ENCODE results near the gene TSEN2.
"Not testable (repeated sequence)": the region's sequence is repeated elsewhere in the genome, so short reads cannot be mapped to it uniquely, and the experiment has no call there.

TSEN2 gene

DNA sequence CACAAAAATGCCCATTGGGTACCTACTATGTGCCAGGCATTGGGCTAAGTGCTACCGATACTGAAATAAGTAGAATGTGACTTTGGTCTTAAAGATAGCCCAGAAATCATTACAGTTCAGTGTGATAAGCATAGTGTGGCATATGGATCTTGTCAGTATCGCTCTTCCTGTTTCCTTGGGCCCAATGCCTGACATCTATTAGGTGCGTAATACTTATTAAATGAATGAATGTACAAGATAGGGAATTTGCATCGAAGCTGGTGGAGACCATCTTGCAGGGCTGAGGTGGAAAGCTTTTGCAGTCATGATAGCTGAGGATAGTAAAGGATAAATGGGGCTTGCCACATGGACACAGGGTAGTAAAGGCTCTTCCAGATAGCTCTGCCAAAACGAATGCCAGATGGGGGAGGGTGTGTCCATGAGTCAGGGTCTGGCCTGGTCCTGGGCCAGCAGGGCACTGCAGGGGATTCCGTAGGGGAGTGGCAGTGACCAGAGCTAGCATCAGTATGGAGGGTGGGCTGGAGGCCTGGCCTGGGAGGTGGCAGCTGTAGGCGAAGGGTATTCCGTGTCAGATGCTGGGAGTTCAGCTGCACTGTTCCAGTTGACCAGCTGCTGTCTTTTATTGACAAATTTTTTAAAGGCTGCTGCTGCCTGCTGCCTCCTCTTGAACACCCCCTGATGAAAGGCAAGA, 23.5 kb downstream of the TSEN2 start:
- DNase-seq = no peak

DNA sequence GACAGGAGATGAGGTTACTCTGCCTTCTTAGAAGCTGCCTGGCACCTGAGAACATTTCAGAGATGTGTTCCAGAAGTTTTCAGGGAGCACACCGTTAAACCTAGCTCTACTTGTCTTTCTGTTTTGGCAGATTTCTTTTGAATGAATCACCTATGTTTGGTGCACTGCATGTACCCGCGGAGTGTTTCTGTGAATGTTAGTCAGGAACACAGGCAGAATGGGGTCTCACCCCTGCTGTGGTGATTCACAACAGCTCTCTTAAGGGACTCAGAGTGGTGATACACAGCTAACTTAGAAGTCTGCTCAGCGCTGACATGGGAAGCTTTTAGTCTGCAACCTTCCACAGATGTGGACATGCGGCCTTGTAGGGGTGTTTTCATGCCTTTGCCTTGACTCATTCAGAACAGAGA, 24.0 kb downstream of the TSEN2 start:
- DNase-seq = no peak

DNA sequence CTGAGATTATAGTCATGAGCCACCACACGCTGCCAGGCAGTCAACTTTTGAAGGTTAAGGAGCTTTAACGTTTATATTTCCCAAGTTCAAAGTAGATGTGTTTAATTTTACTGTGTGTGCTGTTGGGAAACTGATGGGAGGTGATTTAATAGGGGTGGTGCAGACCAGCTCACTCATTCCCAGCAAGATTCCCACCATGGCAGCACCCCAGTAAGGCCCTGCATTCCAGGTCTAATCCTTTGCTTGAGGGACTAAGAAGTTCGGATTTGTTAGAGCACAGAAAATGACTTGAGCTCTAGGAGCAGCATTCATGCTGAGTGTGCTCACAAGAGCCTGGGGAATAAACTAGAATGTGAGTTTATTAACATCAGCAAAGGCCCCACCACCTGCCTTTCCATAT, 25.2 kb downstream of the TSEN2 start:
- DNase-seq = no peak

DNA sequence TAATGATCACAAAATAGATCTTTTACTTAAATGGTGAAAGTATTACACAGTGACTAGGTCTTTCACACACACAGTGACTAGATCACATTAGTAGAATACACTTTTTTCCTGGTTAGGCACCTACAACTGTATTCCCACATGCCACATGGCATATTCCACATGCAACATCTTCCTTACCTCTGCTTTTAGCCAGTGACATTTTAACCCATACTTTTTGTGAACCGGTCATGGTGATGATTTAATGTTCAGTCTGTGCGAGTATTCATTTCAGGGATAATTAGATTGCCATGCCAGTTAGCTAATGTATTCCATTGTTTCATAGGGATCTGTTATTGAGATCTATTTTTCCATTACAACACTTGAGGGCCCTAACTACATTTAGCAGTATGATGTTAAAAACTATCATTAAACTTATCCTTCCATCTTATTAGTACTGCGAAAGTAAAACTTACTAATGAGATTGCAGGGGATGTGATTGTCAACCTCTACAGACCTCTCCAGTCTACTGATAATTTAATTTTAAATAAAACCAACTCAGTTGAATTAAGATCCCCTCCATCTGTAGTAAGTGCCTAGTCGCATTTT, 28.3 kb downstream of the TSEN2 start:
- DNase-seq = no peak

DNA sequence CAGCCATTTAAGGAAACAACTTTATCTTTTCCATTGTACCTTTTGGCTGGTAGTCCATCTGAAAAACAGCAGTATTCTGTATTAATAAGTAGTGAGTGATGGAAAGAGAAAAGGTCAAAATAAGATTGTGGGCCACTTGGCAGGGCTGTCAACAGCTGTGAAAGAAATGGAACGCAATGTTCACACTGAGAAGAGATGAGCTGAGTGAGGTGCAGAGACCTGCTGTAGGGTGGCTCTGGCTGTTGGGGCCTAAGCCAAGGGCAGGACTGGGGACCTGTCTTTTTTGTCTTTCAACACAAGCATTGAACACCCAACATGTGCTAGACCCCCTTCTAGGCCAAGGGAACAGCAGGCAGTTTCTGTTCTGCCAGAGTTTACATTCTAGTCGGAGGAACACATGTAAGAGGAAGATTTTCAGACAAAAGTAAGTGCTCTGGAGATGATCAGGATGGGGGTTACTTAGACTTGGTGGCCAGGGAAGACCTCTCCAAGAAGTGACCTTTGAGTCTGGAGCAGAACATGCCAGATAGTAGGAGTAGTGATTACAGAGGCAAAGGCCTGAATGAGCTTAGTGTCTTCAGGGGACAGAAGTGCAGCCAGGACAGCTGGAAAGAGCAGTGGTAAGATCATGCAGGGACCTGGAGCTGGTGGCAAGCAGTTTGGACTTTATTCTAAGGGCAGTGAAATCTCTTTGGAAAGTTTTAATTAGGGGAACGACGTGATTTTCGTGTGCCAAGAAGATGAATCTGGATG, 29.6 kb downstream of the TSEN2 start:
- DNase-seq = no peak

DNA sequence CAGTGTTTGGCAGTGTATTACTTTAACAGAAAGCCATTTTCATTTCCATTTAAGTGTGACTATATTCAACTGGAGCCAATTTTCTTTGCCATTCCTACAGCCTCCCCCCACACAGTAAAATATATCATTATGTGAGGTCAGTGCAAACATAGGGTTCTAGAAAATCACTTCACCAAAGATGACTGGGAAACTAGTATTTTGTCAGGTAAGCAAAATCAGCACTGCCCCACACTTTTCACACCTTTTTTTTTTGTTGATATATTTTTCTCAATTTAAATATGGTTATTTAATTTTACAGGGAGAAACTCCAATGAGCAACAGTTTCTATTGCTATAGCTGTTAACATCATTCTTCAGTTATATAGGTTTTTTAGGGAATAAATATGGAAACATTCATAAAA, 31.4 kb downstream of the TSEN2 start:
- DNase-seq = no peak

DNA sequence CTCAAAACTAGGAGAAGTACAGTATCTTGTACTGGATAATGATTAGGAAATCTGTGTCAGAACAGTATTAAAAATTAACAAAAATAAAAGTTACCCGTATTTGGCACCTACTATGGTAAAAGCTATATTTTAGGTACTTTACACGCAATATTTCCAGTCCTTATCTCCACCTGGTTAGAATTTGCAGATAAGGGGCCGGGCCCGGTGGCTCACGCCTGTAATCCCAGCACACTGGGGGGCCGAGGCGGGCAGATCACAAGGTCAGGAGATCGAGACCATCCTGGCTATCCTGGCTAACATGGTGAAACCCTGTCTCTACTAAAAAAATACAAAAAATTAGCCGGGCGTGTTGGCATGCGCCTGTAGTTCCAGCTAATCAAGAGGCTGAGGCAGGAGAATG, 32.6 kb downstream of the TSEN2 start:
- no peak for DNase-seq

DNA sequence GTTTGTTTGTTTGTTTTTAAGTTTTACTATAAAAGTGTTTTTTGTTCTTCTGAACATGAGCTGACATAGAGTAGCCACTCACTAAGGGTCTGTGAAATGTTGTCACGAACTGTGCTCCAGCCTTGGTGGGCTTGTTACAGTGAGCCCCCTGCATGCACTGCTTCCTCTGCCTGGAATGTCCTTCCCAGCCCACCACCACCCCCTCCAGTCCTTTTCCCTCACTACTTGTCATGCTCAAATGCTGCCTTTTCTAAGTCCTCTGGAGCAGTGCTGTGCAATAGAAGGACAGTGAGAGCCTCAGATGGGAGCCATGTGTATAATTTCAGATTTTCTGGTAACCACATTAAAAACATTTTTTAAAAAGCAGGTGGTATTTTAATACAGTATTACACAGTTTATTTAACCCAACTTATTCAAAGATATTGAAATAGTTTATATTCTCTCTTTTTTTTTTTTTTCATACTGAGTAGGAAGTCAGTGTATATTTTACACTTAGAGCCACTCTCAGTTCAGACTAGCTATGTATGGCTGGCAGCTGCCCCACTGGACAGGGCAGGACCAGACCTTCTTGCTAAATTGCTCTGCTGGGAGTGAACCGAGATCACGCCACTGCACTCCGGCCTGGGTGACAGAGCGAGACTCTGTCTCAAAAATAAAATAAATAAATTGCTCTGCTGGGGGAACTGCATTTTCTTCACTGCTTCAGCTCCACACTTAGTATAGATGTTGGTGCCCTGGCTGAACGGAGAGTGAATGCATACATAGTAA, 34.2 kb downstream of the TSEN2 start:
- DNase-seq = no peak

DNA sequence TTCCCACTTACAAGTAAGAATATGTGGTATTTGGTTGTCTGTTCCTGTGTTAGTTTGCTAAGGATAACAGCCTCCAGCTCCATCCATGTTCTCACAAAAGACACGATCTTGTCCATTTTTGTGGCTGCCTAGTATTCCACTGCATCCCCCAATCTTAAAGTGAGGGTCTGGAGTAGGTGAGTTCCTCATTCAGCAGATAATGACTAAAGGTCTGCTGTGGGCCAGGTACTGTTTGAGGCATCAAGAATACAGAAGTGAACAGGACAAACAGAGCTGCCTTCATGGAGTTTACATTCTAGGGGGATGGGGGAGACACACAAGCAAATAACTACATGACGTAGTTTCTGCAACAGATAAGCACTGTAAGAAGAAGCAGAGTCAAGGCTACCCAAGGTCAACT, 36.7 kb downstream of the TSEN2 start:
- DNase-seq = no peak

DNA sequence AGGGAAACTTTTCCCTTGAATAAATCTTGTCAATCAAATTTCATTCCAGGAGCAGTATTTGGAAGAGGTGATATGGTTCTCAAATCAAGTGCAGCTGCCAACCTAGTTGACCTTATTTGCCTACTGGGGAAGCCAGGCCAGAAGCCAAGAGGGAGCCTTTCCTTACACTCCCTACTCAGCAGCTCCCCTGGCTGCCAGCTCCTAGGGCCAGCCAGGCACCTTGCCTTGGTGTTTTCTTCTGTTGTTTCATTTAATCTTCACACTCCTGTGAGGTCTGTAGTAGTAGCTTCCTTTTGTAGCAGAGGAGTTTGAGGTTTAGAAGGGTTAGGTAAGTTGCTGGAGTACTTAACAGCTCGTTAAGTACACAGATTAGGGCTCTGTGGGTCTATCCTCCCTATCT, 38.4 kb downstream of the TSEN2 start:
- no peak for DNase-seq

DNA sequence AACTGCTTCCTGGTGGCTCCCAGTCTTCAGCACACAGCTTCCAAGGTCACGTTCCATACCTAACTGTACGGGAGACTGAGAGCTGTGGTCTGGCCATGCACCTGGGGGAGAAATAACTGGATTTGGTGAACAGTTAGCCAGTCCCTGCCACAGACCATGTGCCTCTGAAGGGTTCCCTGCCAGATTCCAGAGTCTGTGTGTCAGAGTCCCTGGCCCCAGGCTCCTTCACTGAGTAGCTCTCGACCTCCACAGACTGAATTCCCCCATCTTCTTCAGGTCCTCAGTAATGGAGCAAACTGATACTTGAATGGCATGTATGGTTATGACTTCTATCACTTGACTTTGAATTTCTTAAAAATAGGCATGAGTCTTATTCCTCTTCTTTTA, 43.5 kb downstream of the TSEN2 start:
- no peak for DNase-seq

DNA sequence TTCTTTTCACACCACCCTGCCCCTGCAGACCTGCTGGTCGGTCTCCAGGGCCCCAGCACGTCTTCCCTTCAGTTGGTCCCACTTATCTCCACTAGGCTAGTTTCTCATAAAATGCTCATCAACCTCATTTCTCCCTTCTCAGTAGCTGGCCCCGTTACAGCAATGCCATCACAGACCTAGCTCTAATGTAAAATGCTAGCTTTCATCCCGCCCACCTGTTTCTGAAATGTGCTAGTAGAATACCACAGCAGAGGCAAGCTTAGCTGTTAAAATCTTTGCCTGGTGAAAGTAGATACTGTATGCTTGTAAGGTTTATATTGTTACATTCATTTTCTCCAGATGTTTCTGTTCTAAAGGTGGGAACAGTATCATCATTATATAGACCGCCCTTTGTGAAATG, 47.9 kb downstream of the TSEN2 start:
- no peak for DNase-seq

DNA sequence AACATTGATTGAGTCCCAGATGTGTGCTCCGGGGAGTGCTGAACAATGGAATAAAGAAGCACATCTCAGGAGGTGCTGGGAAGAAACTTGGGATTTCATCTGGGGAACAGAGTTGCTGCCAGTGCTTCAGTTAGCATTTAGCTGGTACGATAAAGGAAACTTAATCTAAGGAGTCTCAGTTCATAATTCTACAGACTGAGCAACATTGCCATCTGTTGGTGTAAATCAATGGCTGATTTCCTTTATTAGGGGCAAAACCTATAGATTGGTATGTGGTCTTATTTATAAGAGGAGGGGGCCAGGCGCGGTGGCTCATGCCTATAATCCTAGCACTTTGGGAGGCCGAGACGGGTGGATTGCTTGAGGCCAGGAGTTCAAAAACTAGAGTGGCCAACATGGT, 52.1 kb downstream of the TSEN2 start:
- no peak for DNase-seq

DNA sequence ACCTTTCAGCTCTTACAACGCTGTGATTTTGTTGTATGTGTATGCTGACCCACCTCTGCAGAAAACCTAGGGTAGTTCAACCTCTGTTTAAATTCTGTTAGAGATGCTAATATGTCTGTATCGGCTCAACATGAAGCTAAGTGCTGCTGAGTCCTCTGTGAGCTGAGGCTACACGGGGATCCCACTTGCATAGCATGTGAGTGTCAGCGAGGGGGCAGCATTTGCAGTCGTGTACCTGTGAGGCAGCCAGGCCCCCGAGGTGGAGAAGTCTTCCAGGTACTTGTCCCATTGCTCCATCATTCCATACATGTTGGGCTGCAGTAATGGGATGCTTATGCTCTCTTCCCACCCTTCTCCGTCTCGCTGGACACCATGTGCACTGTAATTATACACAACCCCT, 57.3 kb downstream of the TSEN2 start:
- DNase-seq = no peak

DNA sequence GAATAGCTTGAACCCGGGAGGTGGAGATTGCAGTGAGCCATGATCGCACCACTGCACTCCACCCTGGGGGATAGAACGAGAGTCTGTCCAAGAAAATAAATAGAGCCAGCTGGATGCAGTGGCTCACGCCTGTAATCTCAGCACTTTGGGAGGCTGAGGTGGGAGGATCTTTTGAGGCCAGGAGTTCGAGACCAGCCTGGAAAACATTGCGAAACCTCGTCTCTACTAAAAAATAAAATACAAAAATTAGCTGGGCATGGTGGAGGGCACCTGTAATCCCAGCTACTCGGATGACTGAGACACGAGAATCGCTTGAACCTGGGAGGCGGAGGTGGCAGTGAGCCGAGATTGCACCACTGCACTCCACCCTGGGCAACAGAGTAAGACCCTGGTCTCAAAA, 59.2 kb downstream of the TSEN2 start:
- not testable (repeated sequence) for DNase-seq

DNA sequence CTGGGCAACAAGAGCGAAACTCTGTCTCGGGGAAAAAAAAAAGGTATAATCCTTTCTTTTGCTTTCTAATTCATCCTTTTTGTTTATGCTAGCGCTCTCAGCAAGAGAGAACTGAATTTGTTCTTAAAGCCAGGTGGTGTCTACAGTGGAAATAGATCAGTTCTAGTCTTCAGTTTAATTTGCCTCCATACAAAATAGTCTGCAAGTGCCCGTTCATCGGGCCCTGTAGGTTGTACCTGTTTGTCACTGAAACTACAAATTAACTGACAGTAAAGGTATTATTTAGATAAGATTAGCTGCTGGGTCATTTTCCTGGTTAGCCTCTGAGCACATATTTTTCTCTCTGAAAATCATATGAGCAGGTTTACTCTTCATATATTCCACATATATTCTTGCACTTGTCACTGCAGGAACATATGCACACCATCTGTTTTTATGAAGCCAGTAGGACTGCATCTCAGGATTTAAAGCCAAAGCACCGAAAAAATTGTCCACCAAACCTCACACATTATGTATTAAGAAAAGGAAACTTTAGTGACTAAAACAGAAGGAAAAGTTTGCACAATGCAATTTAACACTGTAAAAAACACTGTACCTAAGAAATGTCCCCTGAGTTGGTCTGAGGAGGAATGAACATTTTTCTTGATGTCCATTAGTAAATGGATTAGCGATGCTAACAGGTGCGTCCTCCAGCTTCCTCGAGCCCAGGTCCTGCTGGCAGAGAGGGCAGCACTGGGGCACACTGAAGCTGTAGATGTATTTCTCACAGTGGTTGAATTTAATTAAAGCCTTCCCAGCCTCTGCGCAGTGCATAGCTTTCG, 60.6 kb downstream of the TSEN2 start:
- DNase-seq = no peak

DNA sequence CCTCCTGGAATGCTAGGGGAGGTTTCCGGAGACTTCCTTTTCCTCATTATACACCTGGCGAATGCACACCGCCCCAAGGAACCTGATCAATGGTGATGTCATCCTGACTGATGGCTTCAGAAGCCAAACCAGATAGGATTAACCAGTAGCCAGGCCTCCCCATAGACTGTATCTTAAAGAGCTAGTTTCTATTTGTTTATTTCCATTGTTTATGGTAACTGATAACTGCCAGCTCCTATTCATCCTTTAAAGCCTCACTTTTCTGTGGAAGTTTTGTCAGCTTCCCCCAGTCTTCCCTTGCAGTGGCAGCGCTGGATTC, 61.2 kb downstream of the TSEN2 start, which contains the start of gene MKRN2OS:
TSS of gene MKRN2OS (minus strand) at position 27 of the 319 bp plus-strand sequence. CDS start 35 bp downstream, outside the sequence.
- DNase-seq = no peak

DNA sequence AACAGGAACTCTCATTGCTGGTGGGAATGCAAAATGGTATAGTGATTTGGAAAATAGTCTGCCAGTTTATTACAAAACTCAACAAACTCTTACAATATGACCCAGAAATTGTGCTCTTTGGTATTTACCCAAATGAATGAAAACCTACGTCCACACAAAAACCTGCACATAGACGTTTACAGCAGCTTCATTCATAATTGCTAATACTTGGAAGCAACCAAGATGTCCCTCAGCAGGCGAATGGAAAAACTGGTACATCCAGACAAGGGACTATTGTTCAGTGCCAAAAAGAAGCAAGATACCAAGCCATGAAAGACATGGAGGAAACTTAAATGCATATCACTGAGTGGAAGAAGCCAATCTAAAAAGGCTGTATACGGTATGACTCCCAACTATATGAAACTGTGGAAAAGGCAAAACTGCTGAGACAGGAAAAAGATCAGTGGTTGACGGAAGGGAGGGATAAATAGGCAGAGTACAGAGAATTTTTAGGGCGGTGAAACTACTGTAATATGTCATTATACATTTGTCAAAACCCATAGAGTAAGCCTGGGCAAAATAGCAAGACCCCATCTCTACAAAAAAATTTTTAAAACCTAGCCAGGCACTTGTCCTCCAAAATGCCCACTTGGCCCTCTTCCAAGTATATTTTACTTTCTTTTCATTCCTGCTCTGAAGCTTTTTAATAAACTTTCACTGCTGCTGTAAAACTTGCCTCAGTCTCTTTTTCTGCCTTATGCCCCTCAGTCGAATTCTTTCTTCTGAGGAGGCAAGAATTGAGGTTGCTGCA, 65.9 kb downstream of the TSEN2 start:
- no peak for DNase-seq

DNA sequence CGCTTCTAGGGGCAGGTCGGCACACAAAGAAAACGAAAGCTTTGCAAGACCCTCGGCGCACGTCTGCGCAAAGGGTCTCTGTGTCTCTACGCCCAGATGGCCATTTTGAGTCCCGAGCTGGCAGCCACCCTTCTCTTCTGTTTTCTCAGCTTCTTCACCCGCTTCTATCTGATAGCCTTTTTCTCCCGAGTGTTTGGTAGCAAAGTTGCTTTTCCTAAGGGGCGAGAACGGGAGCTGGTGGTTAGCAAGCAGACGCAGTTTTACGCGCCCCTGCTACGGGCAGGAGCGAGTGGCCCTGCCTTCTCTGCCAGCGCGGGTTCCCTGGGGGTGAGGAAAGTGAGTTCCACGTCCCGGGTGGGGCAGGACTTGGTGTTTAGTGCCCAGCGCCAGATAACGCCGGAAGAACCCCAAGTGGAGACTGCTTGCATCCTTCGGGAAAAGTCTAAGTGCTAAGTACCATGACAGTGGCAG, 69.7 kb downstream of the TSEN2 start:
- DNase-seq = no peak

DNA sequence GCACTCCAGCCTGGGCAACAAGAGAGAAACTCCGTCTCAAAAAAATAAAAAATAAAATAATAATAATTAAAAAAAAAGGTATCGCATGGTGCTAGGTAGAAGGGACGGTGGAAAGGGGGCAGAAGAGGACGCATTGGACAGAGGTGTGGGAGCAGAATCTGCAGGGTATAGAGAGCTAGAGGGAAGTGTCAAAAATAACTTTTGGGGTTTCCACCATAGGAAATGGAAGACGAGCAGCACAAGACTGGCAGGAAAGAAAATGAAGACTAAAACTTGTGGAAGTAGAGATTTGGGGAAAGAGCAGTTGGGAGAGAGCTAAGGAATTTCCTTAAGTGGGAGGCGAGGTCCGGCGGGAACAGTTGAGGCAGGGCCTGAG, 72.0 kb downstream of the TSEN2 start:
- no peak for DNase-seq

DNA sequence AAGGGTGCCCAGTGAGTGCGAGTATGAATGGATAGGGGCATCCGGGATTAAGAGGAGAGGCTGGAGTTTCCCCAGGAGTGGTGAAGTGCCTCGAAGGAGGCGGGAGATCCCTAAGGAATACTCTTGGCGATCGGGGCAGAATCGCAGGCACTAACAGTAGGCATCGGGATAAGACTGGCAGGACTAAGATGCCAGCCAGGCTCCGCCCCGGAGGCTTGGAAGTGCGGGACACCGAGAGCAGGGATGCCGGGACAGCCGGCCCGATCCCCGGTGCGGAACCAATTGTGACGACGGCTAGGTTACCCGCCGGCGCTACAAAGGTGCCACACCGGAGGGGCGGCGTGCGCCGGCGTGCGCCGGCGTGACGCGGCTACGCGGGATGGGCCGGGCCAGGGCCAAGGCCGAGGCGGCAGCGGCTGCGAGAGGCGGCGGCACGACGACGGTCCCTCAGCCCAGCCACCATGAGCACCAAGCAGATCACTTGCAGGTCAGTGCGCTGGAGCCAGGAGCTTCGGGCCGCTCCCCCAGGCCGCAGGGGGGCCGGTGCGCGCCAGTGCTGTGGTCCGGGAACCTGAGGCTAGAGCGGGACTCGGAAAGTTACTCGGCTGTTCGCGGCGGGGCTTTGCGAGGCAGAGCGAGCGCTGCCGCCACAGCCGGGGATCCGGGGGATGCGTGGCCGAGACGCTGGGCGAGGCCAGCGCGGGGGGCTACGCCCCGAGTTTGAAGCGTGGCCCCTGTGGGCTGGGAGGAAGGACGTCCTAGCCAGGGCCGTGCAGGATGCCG, 72.6 kb downstream of the TSEN2 start, which contains the start of gene MKRN2:
TSS of gene MKRN2 (plus strand) at position 398 of the 783 bp plus-strand sequence. CDS start at position 462, 64 bp downstream.
- DNase-seq = peak; percentile 80
